Activated T-helper 1 cell treated with anti-CD3 and anti-CD28 coated beads, Interleukin-2, amount 50 U/mL, for 16 hours (primary cell): ENCODE measurements around the gene SLC6A12.
"Not testable (repeated sequence)": the region's sequence is repeated elsewhere in the genome, so short reads cannot be mapped to it uniquely, and the experiment has no call there.

ENCODE experiments used
- DNase-seq, 2 donors: peaks; one replicate each; pipeline ENCODE4 v3.0.0-alpha.2; 2020; ENCODE audit warnings: low read depth in 1 of 2, low spot score in 1 of 2

SLC6A12 gene

GRCh38 chr12:217029-217428 is 3.1 kb upstream of the SLC6A12 start:
- not testable (repeated sequence) for DNase-seq

- no peak for DNase-seq
Measured at GRCh38 chr12:215116-215515, 1.2 kb upstream of the SLC6A12 start.

GRCh38 chr12:213527-213932 is 427 bp downstream of the SLC6A12 start:
- no peak for DNase-seq

- no peak for DNase-seq
Measured at GRCh38 chr12:212715-213526, 1.0 kb downstream of the SLC6A12 start.

- DNase-seq: no peak
Measured at GRCh38 chr12:212415-212714, 1.6 kb downstream of the SLC6A12 start.

- no peak for DNase-seq
Measured at GRCh38 chr12:211639-212414, 2.1 kb downstream of the SLC6A12 start.

- no peak for DNase-seq
Measured at GRCh38 chr12:211142-211465, 2.9 kb downstream of the SLC6A12 start.

GRCh38 chr12:210277-211141 is 3.4 kb downstream of the SLC6A12 start:
- DNase-seq: no peak

GRCh38 chr12:209851-210250 is 4.1 kb downstream of the SLC6A12 start:
- no peak for DNase-seq

GRCh38 chr12:209246-209645 is 4.7 kb downstream of the SLC6A12 start:
- no peak for DNase-seq

GRCh38 chr12:208813-209212 is 5.1 kb downstream of the SLC6A12 start:
- no peak for DNase-seq

GRCh38 chr12:207804-208203 is 6.2 kb downstream of the SLC6A12 start:
- no peak for DNase-seq

- DNase-seq: no peak
Measured at GRCh38 chr12:206746-207440, 7.1 kb downstream of the SLC6A12 start.

- no peak for DNase-seq
Measured at GRCh38 chr12:205026-205425, 8.9 kb downstream of the SLC6A12 start.

GRCh38 chr12:204261-204678 is 9.7 kb downstream of the SLC6A12 start:
- DNase-seq: no peak

- no peak for DNase-seq
Measured at GRCh38 chr12:203462-204260, 10.3 kb downstream of the SLC6A12 start.

GRCh38 chr12:203074-203461 is 10.9 kb downstream of the SLC6A12 start:
- no peak for DNase-seq

GRCh38 chr12:202081-202731 is 11.8 kb downstream of the SLC6A12 start:
- no peak for DNase-seq

GRCh38 chr12:201361-201760 is 12.6 kb downstream of the SLC6A12 start:
- no peak for DNase-seq

GRCh38 chr12:198705-199104 is 15.3 kb downstream of the SLC6A12 start:
- no peak for DNase-seq
